GM19099 (cell line): ENCODE measurements around the gene CAMK2A.

ENCODE experiments used
- POLR2A ChIP-seq: IDR thresholded peaks from 3 replicates; pipeline ENCODE4 v1.6.1; 2011; ENCODE audit warnings: low read depth; ENCODE audit not compliant: insufficient read length; ENCODE audit errors: extremely low read depth

Gene CAMK2A

GRCh38 chr5:150190987-150191386 is 98.6 kb downstream of the CAMK2A start:
- TF ChIP-seq POLR2A, result no peak

GRCh38 chr5:150190503-150190979 is 99.0 kb downstream of the CAMK2A start:
- TF ChIP-seq POLR2A, result no peak

GRCh38 chr5:150189728-150190502 is 99.7 kb downstream of the CAMK2A start, which contains the start of gene SLC6A7:
Gene SLC6A7, plus strand, starts transcription at chr5:150190062. Its CDS starts 266 bp downstream, at chr5:150190328.
- no peak for TF ChIP-seq POLR2A

GRCh38 chr5:150189326-150189725 is 100.2 kb downstream of the CAMK2A start:
- no peak for TF ChIP-seq POLR2A

- no peak for TF ChIP-seq POLR2A
Observed at GRCh38 chr5:150188146-150188842, 101.3 kb downstream of the CAMK2A start.

- TF ChIP-seq POLR2A, result no peak
Observed at GRCh38 chr5:150186897-150187296, 102.7 kb downstream of the CAMK2A start.

GRCh38 chr5:150186137-150186536 is 103.4 kb downstream of the CAMK2A start:
- TF ChIP-seq POLR2A, result no peak

- TF ChIP-seq POLR2A, result no peak
Observed at GRCh38 chr5:150184990-150185912, 104.3 kb downstream of the CAMK2A start.

- no peak for TF ChIP-seq POLR2A
Observed at GRCh38 chr5:150184006-150184405, 105.6 kb downstream of the CAMK2A start.

- TF ChIP-seq POLR2A, result no peak
Observed at GRCh38 chr5:150183436-150183835, 106.1 kb downstream of the CAMK2A start.

GRCh38 chr5:150182774-150183173 is 106.8 kb downstream of the CAMK2A start:
- TF ChIP-seq POLR2A, result no peak

- TF ChIP-seq POLR2A, result no peak
Observed at GRCh38 chr5:150181766-150182545, 107.6 kb downstream of the CAMK2A start.

GRCh38 chr5:150181027-150181426 is 108.5 kb downstream of the CAMK2A start:
- no peak for TF ChIP-seq POLR2A
